PC-3 (cell line): ENCODE results near the gene PTPN21.

Experiments
- EZH2 ChIP-seq: fragments of 300-600 bp; sonication (generic); IDR thresholded peaks from one replicate; pipeline ENCODE4 v1.6.1; 2017; ENCODE audit warnings: antibody characterized with exemption, mild to moderate bottlenecking, low read length; ENCODE audit not compliant: unreplicated experiment
- TF ChIP-seq, protein P1 (sequence below): fragments of 300-600 bp; sonication (generic); conservative IDR thresholded peaks from 2 replicates; pipeline ENCODE4 v1.5.1; 2017; ENCODE audit warnings: antibody characterized with exemption, low read depth, mild to moderate bottlenecking, low read length

DNA sequence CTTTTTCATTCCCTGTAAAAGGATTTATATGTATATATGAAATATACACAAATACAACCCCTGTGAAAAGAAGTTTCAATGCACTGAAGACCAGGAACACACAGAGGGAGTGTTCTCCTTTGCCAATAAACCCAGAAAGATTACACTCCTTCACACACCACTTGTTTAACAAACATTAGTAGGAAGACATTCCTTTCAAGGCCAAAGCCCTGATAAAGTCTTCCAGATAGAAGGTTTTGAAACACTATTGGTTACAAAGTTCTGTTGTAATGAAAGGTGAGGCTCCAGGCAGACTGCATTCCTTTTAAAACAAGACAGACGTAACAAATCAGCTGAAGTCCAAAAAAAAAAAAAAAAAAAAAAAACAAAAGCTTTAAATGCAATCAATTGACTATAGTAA, 81.0 kb downstream of the PTPN21 start:
- TF ChIP-seq, protein P1, sequence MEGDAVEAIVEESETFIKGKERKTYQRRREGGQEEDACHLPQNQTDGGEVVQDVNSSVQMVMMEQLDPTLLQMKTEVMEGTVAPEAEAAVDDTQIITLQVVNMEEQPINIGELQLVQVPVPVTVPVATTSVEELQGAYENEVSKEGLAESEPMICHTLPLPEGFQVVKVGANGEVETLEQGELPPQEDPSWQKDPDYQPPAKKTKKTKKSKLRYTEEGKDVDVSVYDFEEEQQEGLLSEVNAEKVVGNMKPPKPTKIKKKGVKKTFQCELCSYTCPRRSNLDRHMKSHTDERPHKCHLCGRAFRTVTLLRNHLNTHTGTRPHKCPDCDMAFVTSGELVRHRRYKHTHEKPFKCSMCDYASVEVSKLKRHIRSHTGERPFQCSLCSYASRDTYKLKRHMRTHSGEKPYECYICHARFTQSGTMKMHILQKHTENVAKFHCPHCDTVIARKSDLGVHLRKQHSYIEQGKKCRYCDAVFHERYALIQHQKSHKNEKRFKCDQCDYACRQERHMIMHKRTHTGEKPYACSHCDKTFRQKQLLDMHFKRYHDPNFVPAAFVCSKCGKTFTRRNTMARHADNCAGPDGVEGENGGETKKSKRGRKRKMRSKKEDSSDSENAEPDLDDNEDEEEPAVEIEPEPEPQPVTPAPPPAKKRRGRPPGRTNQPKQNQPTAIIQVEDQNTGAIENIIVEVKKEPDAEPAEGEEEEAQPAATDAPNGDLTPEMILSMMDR = no peak
- TF ChIP-seq EZH2 = no peak
